Epithelial cell of proximal tubule (primary cell): ENCODE data around the gene SNX2. TPM values are rescaled to one million over a fixed set of nuclear protein-coding genes. Genes with fewer than 3 reads are reported as not detected.

Source experiments
- total RNA-seq: library from RNA; depleted of rRNA; stranded (reverse); fragments of >200 nt; gene quantifications from 2 replicates; pipeline ENCODE4 v1.2.3, GENCODE V29; 2015

The SNX2 gene
- total RNA-seq, 1 donor from 2014 or later: 34.0 TPM

Other genes starting within 250 kb of the SNX2 start
- gene SNX24, start 70.5 kb downstream of the SNX2 start, total RNA-seq: 23.1 and 30.7 TPM in 2 replicates